GM06990 (cell line): ENCODE measurements around the gene SPRING1.

Experiments
- DNase-seq: peaks from one replicate; pipeline ENCODE4 v3.0.0-alpha.2; 2011; ENCODE audit not compliant: insufficient read length; ENCODE audit errors: extremely low read depth
- H3K27me3 ChIP-seq: replicated peaks from 2 replicates; pipeline ENCODE4 v1.6.0; 2011; ENCODE audit warnings: low read length; ENCODE audit not compliant: control insufficient read depth, insufficient read depth
- H3K36me3 ChIP-seq: 2 replicates; pipeline ENCODE4 v1.5.1; 2011; ENCODE audit warnings: low read length; ENCODE audit not compliant: control insufficient read depth, insufficient read depth
- H3K4me3 ChIP-seq: replicated peaks from 2 replicates; pipeline ENCODE4 v1.5.1; 2011; ENCODE audit warnings: low read depth, mild to moderate bottlenecking, control low read depth, low read length
- CTCF ChIP-seq: IDR thresholded peaks from 2 replicates; pipeline ENCODE4 v1.5.1; 2011; ENCODE audit warnings: low read length, control low read depth, mild to moderate bottlenecking, inconsistent platforms; ENCODE audit not compliant: insufficient read depth, poor library complexity, severe bottlenecking

Gene SPRING1

GRCh38 chr12:116718655-116719454 is 19.0 kb downstream of the SPRING1 start:
- peaks cover 13% of the 10 kb centered on the region for H3K36me3 ChIP-seq
- no peaks in the 10 kb centered on the region for H3K27me3 ChIP-seq
- TF ChIP-seq CTCF, result no peak
- no peak for DNase-seq
- H3K4me3 ChIP-seq, result no peak overlapping the region

GRCh38 chr12:116717466-116718437 is 20.1 kb downstream of the SPRING1 start:
- TF ChIP-seq CTCF, result no peak
- no peak for DNase-seq
- Histone ChIP-seq H3K27me3 (no peaks in the 10 kb centered on the region), H3K4me3 (no peak overlapping the region), H3K36me3 (peaks cover 13% of the 10 kb centered on the region)

- no peaks in the 10 kb centered on the region for H3K27me3 ChIP-seq
- H3K4me3 ChIP-seq, result no peak overlapping the region
- peaks cover 12% of the 10 kb centered on the region for H3K36me3 ChIP-seq
- TF ChIP-seq CTCF, result no peak
- DNase-seq, result no peak
Observed at GRCh38 chr12:116714175-116714574, 23.7 kb downstream of the SPRING1 start.

- TF ChIP-seq CTCF, result no peak
- no peak for DNase-seq
- Histone ChIP-seq H3K36me3 (peaks cover 12% of the 10 kb centered on the region), H3K27me3 (no peaks in the 10 kb centered on the region), H3K4me3 (no peak overlapping the region)
Observed at GRCh38 chr12:116713527-116713926, 24.3 kb downstream of the SPRING1 start.

GRCh38 chr12:116712458-116713303 is 25.2 kb downstream of the SPRING1 start:
- Histone ChIP-seq H3K27me3 (no peaks in the 10 kb centered on the region), H3K4me3 (no peak overlapping the region), H3K36me3 (peaks cover 10% of the 10 kb centered on the region)
- DNase-seq, result no peak
- no peak for TF ChIP-seq CTCF
